Thoracic aorta (tissue), 2 donors: ENCODE results near the gene PLCD1. TPM values are rescaled to one million over a fixed set of nuclear protein-coding genes. Genes with fewer than 3 reads are reported as not detected.

Experiments
- ATAC-seq: fragments of 150-250 bp; one replicate; pipeline ENCODE4 v1.8.0; 2017; ENCODE audit warnings: low read depth; ENCODE audit not compliant: insufficient number of reproducible peaks, low FRiP score
- DNase-seq: peaks from one replicate; pipeline ENCODE4 v3.0.0-alpha.2; 2020; ENCODE audit warnings: low spot score
- H3K27ac ChIP-seq, 2 donors: fragments of 200-600 bp; sonication (generic); 1 replicate in 1 of 2; 2 replicates in 1 of 2; pipeline ENCODE4 v1.5.1; 2016; ENCODE audit warnings: mild to moderate bottlenecking in 2 of 2, moderate library complexity in 2 of 2
- H3K27me3 ChIP-seq: fragments of 200-600 bp; sonication (generic); replicated peaks from 2 replicates; pipeline ENCODE4 v1.6.0; 2016; ENCODE audit warnings: mild to moderate bottlenecking; ENCODE audit not compliant: insufficient read depth
- H3K36me3 ChIP-seq: fragments of 200-600 bp; sonication (generic); one replicate; pipeline ENCODE4 v1.5.1; 2016
- H3K4me1 ChIP-seq, 2 donors: fragments of 200-600 bp; sonication (generic); 1 replicate in 1 of 2; 2 replicates in 1 of 2; pipeline versions ENCODE4 v1.5.1 to v1.6.0; 2016; ENCODE audit warnings: low read depth in 2 of 2, mild to moderate bottlenecking in 1 of 2; ENCODE audit not compliant: control insufficient read depth in 1 of 2
- H3K4me3 ChIP-seq: fragments of 200-600 bp; sonication (generic); 2 replicates; pipeline ENCODE4 v1.5.1; 2016; ENCODE audit warnings: mild to moderate bottlenecking
- H3K9me3 ChIP-seq: fragments of 200-600 bp; sonication (generic); 2 replicates; pipeline ENCODE4 v1.5.1; 2016
- total RNA-seq, 2 donors: library from RNA; depleted of rRNA; stranded (reverse); fragments of >200 nt; gene quantifications; one replicate each; pipeline versions ENCODE4 v1.1.0 to v1.2.3, GENCODE V29; 2016
- TF ChIP-seq, protein P1 (sequence below): fragments of 200-600 bp; sonication (generic); IDR thresholded peaks from one replicate; pipeline ENCODE4 v1.5.1; 2019; ENCODE audit warnings: antibody characterized with exemption

The PLCD1 gene
- total RNA-seq, 2 donors from 2014 or later: 34.8 to 93.3 TPM

DNA sequence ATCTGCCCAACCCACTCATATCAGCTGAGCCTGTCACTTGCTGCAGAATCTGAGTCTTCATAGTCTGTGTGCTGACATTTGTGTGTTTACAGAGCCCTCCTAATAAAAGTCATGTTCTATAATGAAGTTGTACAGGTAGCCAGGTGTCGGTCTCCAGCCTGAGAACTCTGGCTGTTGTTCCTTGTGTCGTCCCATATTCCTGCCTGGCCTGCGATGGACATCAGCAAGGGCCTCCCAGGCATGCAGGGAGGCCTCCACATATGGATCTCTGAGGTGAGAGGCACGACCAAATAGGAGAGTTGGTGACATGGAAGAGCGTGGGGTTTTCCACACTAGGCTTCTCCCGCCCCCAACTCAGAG is 36.0 kb downstream of the PLCD1 start:
- peak overlapping the region; percentile 73 for H3K4me3 ChIP-seq
- TF ChIP-seq, protein P1, sequence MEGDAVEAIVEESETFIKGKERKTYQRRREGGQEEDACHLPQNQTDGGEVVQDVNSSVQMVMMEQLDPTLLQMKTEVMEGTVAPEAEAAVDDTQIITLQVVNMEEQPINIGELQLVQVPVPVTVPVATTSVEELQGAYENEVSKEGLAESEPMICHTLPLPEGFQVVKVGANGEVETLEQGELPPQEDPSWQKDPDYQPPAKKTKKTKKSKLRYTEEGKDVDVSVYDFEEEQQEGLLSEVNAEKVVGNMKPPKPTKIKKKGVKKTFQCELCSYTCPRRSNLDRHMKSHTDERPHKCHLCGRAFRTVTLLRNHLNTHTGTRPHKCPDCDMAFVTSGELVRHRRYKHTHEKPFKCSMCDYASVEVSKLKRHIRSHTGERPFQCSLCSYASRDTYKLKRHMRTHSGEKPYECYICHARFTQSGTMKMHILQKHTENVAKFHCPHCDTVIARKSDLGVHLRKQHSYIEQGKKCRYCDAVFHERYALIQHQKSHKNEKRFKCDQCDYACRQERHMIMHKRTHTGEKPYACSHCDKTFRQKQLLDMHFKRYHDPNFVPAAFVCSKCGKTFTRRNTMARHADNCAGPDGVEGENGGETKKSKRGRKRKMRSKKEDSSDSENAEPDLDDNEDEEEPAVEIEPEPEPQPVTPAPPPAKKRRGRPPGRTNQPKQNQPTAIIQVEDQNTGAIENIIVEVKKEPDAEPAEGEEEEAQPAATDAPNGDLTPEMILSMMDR: no peak
- no peak for DNase-seq
- no peaks in the 10 kb centered on the region for H3K36me3 ChIP-seq
- peaks cover 11 to 22% of the 10 kb centered on the region in 2 donors for H3K4me1 ChIP-seq
- no peak for ATAC-seq
- H3K9me3 ChIP-seq: no peaks in the 10 kb centered on the region
- H3K27me3 ChIP-seq: no peaks in the 10 kb centered on the region
- H3K27ac ChIP-seq: peak overlapping the region; percentile 45 to 56

DNA sequence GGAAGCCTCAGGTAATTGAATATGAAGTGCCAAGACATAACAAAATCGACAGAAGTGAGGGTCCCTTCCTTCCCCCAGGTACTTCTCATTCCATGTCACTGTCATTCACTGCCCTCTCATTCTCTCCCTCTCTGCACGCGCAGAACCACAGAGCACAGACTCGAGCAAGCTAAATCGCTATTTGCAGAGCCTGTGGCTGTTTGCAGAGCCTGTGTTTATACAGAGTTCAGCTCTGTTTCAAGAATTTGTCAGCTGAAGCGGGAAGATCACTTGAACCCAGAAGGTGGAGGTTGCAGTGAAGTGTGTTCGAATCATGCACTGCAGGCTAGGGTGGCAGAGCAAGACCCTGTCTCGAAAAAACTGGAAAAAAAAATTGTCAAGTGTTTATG is 36.4 kb downstream of the PLCD1 start:
- no peak overlapping the region for H3K4me3 ChIP-seq
- DNase-seq (no peak), ATAC-seq (no peak)
- TF ChIP-seq, protein P1: no peak
- no peak overlapping the region for H3K27ac ChIP-seq
- no peaks in the 10 kb centered on the region for H3K9me3 ChIP-seq
- H3K36me3 ChIP-seq: no peaks in the 10 kb centered on the region
- H3K27me3 ChIP-seq: no peaks in the 10 kb centered on the region
- peaks cover 8 to 18% of the 10 kb centered on the region in 2 donors for H3K4me1 ChIP-seq

DNA sequence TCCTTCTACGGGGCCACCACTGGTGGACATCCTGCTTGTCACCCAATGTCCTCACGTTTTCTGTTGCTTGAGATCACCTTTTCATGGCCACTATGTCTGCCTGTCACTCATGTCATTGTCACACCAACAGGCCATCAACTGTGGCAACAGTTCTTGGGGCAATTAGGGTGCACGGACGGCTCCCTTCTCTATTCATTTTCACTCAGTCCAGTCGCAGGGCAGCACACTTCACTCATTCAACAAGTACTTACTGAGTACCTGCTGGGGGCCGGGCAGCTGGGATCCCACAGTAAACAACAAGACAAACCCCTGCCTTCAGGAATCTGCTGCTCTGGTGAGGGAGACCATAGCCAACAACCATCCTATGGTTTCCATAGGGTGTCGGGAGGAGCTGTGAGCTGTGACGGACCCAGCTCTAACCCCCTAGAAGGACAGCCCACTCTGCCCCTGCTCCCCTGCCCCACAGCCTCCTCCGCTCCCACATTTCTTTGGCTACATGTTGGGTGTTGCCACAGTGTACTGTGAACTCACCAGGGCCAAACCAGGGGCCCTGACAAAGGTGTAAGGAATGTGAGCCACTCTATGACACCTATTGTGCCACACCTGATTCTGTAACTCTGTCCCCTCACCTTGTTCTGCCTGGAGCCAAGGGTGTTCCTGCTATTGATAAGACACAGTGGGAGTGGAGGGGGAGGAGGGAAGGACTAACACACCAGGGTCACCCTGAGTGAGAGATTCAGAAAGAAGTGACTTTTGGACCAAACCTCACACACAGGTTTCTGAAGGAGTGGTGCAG is 37.0 kb downstream of the PLCD1 start:
- Histone ChIP-seq H3K4me1 (peaks cover 7 to 15% of the 10 kb centered on the region in 2 donors), H3K27me3 (no peaks in the 10 kb centered on the region), H3K27ac (no peak overlapping the region), H3K36me3 (no peaks in the 10 kb centered on the region), H3K4me3 (no peak overlapping the region), H3K9me3 (no peaks in the 10 kb centered on the region)
- TF ChIP-seq, protein P1: no peak
- ATAC-seq (no peak), DNase-seq (no peak)

DNA sequence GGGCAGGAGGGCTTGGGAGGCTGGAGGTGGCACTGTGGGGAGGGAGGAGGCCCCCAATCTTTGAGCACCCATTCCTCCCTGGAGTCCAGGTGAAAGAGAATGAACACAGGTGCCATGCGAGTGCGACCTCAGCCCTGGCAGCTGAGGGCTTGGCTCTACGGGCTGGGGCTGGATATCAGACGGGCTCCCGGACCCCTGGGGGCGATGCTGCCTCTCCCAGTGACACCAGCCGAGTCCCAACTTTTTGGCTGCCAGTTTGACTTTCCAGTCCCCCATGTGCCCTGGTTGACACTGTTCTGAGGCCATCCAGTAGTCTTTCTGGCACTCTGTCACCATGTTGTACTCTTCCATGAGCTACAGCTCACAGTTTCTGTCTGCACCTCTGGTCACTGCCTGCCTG is 37.6 kb downstream of the PLCD1 start:
- no peak for ATAC-seq
- Histone ChIP-seq H3K9me3 (no peaks in the 10 kb centered on the region), H3K27ac (no peak overlapping the region), H3K4me1 (peaks cover 7 to 15% of the 10 kb centered on the region in 2 donors), H3K36me3 (no peaks in the 10 kb centered on the region), H3K27me3 (no peaks in the 10 kb centered on the region), H3K4me3 (no peak overlapping the region)
- TF ChIP-seq, protein P1: no peak
- no peak for DNase-seq

DNA sequence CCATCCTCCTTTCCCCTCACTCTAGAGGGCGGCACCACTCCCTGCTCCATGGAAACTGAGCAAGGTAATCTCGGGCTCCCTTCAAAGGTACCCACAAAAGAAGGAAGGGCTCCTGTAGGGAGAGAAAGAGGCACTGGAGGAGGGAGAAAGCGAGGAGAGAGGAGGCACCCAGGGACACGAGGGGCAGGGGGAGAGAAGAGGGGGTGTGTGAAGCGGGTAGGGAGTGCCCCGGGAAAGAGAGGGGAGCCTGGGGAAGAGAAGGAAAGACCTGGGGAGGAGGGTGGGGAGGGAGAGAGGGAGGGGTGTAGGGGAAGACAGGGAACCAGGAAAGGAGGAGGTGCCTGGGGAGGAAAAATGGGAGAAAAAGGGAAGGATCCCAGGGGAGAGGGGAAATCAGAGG is 38.3 kb downstream of the PLCD1 start:
- Histone ChIP-seq H3K27ac (no peak overlapping the region), H3K4me3 (no peak overlapping the region), H3K9me3 (no peaks in the 10 kb centered on the region), H3K36me3 (no peaks in the 10 kb centered on the region), H3K27me3 (no peaks in the 10 kb centered on the region), H3K4me1 (peaks cover 7 to 15% of the 10 kb centered on the region in 2 donors)
- no peak for DNase-seq
- TF ChIP-seq, protein P1: no peak
- ATAC-seq: no peak
